ENCODE measurements around the gene HMX2.
"Not testable (repeated sequence)": the region's sequence is repeated elsewhere in the genome, so short reads cannot be mapped to it uniquely, and the experiment has no call there.

HMX2 gene

GRCh38 chr10:123153486-123154091, 5.7 kb downstream of the HMX2 start:
- DNase-seq = no peak

GRCh38 chr10:123154092-123154710, 6.3 kb downstream of the HMX2 start, which contains the start of gene BUB3:
Gene BUB3 (plus strand): TSS chr10:123154402. CDS start chr10:123154918, 516 bp downstream.
- DNase-seq = peak; percentile 91 to 95

GRCh38 chr10:123154711-123155505, 7.0 kb downstream of the HMX2 start:
- peak; percentile 55 to 63 for DNase-seq

GRCh38 chr10:123156078-123156477, 8.1 kb downstream of the HMX2 start:
- DNase-seq = no peak

DNA sequence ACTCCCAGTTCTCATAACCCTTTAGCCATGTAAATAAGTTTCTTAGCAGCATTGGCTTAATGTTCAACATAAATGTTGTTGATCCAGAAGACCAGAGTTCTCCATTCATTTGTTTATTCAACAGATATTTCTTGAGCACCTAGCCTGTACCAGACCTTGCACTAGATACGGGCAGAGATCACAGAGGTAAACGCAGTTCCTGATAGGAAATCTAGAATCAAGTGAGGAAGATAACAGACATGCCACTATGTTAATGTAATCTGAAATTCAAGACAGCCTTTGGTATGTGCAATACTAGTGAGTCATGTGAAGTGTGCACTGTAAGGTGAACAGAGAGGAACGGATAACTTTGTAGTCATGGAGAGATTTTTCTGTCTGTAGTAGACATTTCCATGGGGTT, 9.3 kb downstream of the HMX2 start:
- DNase-seq = no peak

DNA sequence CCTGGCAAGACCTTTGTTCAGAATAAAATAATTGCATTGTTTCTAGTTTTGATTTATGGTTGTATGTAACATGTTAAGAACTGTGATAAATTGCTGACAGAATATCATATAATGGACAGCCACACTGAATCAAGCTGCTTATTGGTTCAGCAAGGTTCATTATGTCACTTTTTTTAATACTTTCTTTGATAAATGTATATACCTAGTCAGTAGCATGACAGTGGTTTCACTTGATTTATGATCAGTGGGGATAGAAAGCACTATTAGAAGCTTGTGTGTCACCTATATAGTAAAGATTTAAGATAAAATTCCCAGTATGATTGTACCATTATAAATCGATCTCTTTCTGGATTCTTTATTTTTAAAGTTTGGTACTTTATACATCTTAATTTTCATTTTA, 10.7 kb downstream of the HMX2 start:
- no peak for DNase-seq

DNA sequence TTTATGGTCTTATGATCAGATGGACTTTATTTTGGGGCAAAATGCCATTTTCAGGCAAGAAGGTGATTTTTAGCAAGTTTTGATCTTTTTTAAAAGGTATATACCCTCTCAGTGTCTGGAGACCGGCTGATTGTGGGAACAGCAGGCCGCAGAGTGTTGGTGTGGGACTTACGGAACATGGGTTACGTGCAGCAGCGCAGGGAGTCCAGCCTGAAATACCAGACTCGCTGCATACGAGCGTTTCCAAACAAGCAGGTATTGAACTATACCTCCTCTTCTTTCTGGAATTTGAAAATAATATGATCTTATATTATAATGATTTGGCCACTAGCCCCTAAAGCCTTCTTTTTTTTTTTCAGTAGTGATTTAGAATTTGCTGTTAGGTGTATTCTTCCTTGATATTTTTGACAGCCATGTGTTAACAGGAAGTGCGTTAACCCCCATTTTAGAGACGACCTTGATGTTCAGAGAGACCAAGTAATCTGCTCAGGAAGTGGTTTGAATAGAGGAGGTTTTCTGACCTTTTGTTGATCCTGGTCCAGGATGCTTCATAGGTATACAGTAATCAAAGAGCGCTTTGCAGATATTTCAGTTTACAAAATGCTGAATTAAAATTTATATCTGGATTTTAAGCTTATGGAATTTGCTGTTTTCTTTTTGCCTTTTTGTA, 12.5 kb downstream of the HMX2 start:
- DNase-seq = peak in 1 of 2 experiments; percentile 21

GRCh38 chr10:123164319-123164718, 16.4 kb downstream of the HMX2 start:
- no peak for DNase-seq

DNA sequence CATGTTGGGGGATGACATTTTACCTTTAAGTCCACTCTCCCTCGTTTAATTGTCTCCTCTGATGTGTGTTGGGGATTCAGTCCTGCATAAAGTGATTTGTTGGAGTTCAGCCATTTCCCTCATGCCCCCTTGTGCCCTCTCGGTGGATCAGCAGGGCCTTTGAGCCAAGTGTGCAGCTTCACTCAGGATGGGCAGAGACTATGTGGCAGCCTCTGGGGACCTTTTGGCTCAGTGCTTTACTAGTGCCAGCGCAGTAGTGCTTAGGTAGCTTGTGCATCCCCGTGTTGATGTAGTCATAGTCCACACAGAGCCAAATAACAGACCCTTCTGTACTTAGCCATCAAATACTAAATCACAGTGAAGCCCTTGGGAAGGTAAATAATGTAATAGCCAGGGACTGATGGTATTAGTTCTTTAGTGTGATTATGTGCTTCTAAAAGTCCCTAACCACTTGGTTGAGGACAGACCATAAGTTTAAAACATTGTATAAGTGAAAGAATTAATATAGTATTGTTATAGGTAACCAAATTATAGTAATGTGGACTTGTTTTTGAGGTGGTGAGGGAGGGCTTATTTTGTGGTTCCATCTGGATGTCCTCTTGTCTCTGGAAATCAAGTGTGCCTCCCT, 17.6 kb downstream of the HMX2 start:
- no peak for DNase-seq

GRCh38 chr10:123166618-123167017, 18.7 kb downstream of the HMX2 start:
- no peak for DNase-seq

DNA sequence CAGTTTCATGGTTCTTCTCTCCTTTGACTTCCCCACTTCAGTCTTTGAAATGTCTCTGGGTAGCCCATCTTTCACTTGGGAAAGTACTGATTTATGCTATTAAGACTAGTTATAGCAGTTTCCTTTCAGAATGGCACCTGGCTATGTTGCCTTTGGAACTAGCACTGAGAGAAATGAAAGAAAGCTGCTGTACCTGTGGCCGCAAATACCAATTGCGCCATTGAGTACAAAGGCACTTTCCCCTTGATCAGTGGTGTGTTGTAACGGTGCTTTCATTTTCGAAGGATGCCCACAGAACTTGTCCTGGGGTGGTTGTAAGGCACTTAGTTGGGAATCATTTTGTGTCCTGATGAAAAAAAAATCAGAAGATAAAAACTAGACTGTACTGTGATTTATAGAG, 23.0 kb downstream of the HMX2 start:
- no peak for DNase-seq

- not testable (repeated sequence) for DNase-seq
Observed at GRCh38 chr10:123171616-123172015, 23.7 kb downstream of the HMX2 start.

DNA sequence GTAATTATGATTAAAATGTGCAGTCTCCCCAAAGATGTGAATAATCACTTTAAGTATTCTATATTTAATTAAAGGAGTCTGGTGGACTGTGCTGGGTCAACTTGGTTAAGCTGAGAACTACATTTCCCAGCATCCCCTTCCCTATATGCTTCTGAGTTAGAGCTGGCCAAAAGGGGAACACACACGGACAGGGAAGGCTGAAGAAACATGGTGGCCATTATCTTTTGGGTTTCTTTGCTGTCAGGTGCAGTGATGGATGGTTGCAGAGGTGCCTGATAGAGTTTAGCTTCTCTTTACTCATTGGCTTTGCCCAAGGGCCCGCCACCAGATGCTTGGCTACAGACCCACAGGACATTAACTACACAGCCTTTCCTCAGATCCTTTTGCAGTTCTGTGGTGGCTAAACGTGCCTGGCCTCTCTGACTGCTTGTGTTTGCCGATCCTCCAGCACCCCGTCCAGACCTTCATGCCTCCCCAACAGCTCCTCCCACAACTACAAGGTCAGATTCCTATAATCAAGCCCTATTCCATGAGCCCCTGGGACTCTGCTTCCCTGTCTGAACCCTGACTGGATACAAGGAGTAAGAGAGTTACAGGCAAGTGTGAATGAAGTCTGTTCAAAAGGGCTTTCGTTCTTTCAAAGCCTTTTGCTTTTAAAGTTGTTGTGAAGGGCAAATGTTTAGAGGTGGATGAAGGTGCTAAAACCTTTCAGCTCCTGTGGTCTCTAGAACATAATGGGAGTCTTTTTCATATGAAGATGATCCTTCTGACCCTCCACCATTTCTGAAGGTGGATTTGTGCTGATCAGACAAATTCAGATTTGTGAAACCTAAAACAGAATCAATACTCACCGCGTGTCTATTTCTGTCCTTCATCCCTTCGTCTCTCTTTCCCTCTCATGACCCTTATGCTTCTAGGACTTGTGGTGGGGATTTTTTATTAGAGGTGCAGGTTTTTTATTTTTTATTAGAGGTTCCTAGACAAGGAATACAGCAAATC, 27.8 kb downstream of the HMX2 start:
- DNase-seq = no peak

DNA sequence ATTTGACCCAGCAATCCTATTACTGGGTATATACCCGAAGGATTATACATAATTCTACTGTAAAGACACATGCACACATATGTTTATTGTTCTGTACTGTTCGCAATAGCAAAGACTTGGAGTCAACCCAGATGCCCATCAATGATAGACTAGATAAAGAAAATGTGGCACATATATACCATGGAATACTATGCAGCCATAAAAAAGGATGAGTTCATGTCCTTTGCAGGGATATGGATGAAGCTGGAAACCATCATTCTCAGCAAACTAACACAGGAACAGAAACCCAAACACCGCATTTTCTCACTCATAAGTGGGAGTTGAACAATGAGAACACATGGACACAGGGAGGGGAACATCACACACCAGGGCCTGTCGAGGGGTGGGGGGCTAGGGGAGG, 30.5 kb downstream of the HMX2 start:
- DNase-seq = not testable (repeated sequence)

DNA sequence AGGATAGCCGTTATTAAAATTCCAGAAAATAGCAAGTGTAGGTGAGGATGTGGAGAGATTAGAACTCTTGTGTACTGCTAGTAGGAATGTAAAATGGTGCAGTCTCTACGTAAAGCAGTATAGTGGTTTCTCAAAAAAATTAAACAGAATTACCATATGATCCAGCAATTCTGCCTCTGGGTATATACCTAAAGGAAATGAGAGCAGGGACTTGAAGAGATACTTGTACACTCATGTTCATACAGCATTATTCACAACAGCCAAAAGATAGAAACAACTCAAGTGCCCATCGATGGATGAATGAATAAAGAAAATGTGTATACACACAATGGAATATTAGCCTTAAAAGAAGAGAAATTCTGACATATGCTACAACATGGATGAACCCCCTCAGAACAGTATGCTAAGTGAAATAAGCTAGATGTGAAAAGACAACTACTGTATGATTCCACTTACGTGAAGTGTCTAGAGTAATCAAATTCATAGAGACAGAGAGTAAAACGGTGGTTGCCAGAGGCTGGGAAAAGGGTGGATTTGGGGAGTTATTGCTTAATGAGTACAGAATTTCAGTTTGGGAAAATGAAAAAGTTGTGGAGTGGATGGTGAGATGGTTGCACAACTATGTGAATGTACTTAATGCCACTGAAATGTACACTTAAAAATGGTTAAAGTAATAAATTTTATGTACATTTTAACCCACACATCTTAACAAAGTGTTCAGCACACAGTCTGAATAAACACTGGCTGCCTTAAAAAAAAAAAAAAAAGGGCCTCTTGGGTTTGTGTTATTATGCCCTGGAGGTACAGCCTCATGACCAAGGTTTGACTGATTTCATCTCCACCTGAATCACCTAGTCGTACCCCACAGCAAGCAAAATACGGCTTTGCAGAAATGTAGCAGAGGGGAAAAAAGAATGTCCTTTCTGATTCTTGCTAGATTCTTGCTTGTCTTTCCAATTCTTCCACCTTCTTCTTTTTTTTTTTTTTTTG, 32.5 kb downstream of the HMX2 start:
- DNase-seq = no peak

- DNase-seq = no peak
Observed at GRCh38 chr10:123183724-123184123, 35.8 kb downstream of the HMX2 start.

- no peak for DNase-seq
Observed at GRCh38 chr10:123187781-123188180, 39.8 kb downstream of the HMX2 start.

- DNase-seq = no peak
Observed at GRCh38 chr10:123191886-123192285, 44.0 kb downstream of the HMX2 start.

- DNase-seq = no peak
Observed at GRCh38 chr10:123194056-123194455, 46.1 kb downstream of the HMX2 start.
